Retinal pigment epithelial cell (primary cell): Measurements from ENCODE around the gene ADRB1.

ENCODE experiments used
- DNase-seq: peaks from one replicate; pipeline ENCODE4 v3.0.0-alpha.2; 2010; ENCODE audit warnings: low read depth
- H3K4me3 ChIP-seq: 2 replicates; pipeline ENCODE4 v1.5.1; 2011; ENCODE audit warnings: mild to moderate bottlenecking, low read length, control low read depth, moderate library complexity
- TF ChIP-seq, protein P1 (sequence below): conservative IDR thresholded peaks from 2 replicates; pipeline ENCODE4 v1.5.1; 2011; ENCODE audit warnings: low read depth, low read length, control low read depth, inconsistent platforms

Gene ADRB1

DNA sequence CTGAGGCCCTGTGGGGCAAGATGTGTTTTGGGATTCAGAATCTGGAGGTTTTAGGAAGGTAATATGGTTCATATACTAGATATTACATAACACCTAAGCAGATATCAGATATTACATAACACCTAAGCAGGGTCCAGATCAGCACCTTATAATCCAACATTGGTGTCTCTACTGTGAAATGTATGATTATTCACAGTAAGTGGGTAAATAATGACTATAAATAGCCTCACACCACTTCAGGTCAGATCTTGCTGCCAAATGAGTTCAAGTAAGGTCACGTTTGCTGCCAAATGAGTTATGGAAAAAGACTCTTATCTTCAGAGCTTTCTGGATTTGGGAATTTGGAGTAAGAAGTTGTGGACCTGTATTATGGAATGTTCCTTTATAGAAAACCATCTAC lies 14.6 kb downstream of the ADRB1 start:
- H3K4me3 ChIP-seq: no peak overlapping the region
- no peak for DNase-seq
- TF ChIP-seq, protein P1, sequence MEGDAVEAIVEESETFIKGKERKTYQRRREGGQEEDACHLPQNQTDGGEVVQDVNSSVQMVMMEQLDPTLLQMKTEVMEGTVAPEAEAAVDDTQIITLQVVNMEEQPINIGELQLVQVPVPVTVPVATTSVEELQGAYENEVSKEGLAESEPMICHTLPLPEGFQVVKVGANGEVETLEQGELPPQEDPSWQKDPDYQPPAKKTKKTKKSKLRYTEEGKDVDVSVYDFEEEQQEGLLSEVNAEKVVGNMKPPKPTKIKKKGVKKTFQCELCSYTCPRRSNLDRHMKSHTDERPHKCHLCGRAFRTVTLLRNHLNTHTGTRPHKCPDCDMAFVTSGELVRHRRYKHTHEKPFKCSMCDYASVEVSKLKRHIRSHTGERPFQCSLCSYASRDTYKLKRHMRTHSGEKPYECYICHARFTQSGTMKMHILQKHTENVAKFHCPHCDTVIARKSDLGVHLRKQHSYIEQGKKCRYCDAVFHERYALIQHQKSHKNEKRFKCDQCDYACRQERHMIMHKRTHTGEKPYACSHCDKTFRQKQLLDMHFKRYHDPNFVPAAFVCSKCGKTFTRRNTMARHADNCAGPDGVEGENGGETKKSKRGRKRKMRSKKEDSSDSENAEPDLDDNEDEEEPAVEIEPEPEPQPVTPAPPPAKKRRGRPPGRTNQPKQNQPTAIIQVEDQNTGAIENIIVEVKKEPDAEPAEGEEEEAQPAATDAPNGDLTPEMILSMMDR: no peak

GRCh38 chr10:114059561-114059960 lies 15.9 kb downstream of the ADRB1 start:
- no peak for DNase-seq
- TF ChIP-seq, protein P1: no peak
- H3K4me3 ChIP-seq: no peak overlapping the region

- H3K4me3 ChIP-seq: no peak overlapping the region
- TF ChIP-seq, protein P1: no peak
- no peak for DNase-seq
Measured at GRCh38 chr10:114060456-114060855, 16.8 kb downstream of the ADRB1 start.

- TF ChIP-seq, protein P1: no peak
- no peak for DNase-seq
- H3K4me3 ChIP-seq: no peak overlapping the region
Measured at GRCh38 chr10:114061148-114061547, 17.5 kb downstream of the ADRB1 start.

DNA sequence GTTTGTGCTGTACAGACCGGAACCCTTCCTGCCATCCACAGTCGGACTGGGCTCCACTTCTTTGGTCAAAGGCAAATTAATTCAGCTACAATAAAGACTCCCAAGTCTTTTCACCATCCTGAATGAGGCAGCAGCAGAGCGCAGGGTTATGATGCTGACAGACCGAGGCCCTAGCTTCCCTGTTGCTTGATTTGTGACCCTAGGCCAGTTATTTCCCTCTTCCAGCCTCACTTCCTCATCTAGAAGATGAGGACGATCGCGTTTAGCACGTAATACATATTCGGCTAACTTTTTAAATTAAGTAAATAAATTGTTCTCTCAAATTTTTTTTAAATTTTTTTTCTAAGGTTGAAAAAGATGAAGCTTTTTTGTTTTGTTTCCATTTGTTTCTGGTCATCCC lies 18.1 kb downstream of the ADRB1 start:
- no peak overlapping the region for H3K4me3 ChIP-seq
- TF ChIP-seq, protein P1: no peak

GRCh38 chr10:114064151-114065048 lies 20.7 kb downstream of the ADRB1 start:
- TF ChIP-seq, protein P1: no peak
- no peak for DNase-seq

More for the DNA sequence above, 18.1 kb downstream of the ADRB1 start:
- no peak for DNase-seq

GRCh38 chr10:114065049-114065435 lies 21.4 kb downstream of the ADRB1 start:
- H3K4me3 ChIP-seq: no peak overlapping the region
- no peak for DNase-seq
- TF ChIP-seq, protein P1: no peak

More at GRCh38 chr10:114064151-114065048, 20.7 kb downstream of the ADRB1 start:
- no peak overlapping the region for H3K4me3 ChIP-seq
